ENCODE results near the gene ITPR1. TPM values are rescaled to one million over a fixed set of nuclear protein-coding genes. Genes with fewer than 3 reads are reported as not detected.

ITPR1 gene
- total RNA-seq, 4 donors from 2014 or later: 184 to 305 (median 218) TPM

GRCh38 chr3:4819746-4820145, 326.6 kb downstream of the ITPR1 start:
- WGBS, 2 donors (ENCODE audit: low coverage in 1 of 2): 42 to 75% methylated on average over 2 to 3 of the region's 3 CpGs
- Histone ChIP-seq H3K9me3 (peaks cover 0 to 5% (median 0%) of the 10 kb centered on the region in 3 donors), H3K4me3 (no peak overlapping the region), H3K36me3 (peaks cover 0 to 99% of the 10 kb centered on the region in 2 donors), H3K27me3 (no peaks in the 10 kb centered on the region), H3K4me1 (peaks cover 0 to 11% (median 4%) of the 10 kb centered on the region in 3 donors), H3K27ac (no peak overlapping the region)
- TF ChIP-seq POLR2A (IDR thresholded peaks at IDR 0.05) (no peak), CTCF (IDR thresholded peaks at IDR 0.05) (no peak), EP300 (IDR thresholded peaks at IDR 0.05) (no peak), POLR2AphosphoS5 (IDR thresholded peaks at IDR 0.05) (no peak)
- ATAC-seq: no peak

GRCh38 chr3:4820296-4821121, 327.4 kb downstream of the ITPR1 start:
- Histone ChIP-seq H3K4me1 (peaks cover 0 to 18% (median 12%) of the 10 kb centered on the region in 3 donors), H3K36me3 (peaks cover 0 to 91% of the 10 kb centered on the region in 2 donors), H3K27me3 (no peaks in the 10 kb centered on the region), H3K27ac (peak overlapping the region in 3 of 4 donors; percentile 12 to 59 (median 29)), H3K4me3 (no peak overlapping the region), H3K9me3 (peaks cover 0 to 5% (median 0%) of the 10 kb centered on the region in 3 donors)
- WGBS, 2 donors (ENCODE audit: low coverage in 1 of 2): 90% methylated on average over 10 to 13 of the region's 17 CpGs
- ATAC-seq: no peak
- TF ChIP-seq CTCF (IDR thresholded peaks at IDR 0.05) (no peak), POLR2AphosphoS5 (IDR thresholded peaks at IDR 0.05) (no peak), EP300 (IDR thresholded peaks at IDR 0.05) (no peak), POLR2A (IDR thresholded peaks at IDR 0.05) (no peak)

GRCh38 chr3:4821338-4821737, 328.2 kb downstream of the ITPR1 start:
- 86 to 100% methylated on average over 1 of the region's 2 CpGs for WGBS, 2 donors (ENCODE audit: low coverage in 1 of 2)
- H3K27ac ChIP-seq: peak overlapping the region in 3 of 4 donors; percentile 12 to 59 (median 29)
- peaks cover 0 to 27% (median 20%) of the 10 kb centered on the region in 3 donors for H3K4me1 ChIP-seq
- no peak for ATAC-seq
- no peak overlapping the region for H3K4me3 ChIP-seq
- TF ChIP-seq POLR2AphosphoS5 (IDR thresholded peaks at IDR 0.05) (peak; percentile 14), POLR2A (IDR thresholded peaks at IDR 0.05) (no peak)
- peaks cover 0 to 3% (median 0%) of the 10 kb centered on the region in 3 donors for H3K9me3 ChIP-seq
- no peaks in the 10 kb centered on the region for H3K27me3 ChIP-seq
- peaks cover 0 to 83% of the 10 kb centered on the region in 2 donors for H3K36me3 ChIP-seq

GRCh38 chr3:4821975-4822374, 328.8 kb downstream of the ITPR1 start:
- ATAC-seq: no peak
- 70% methylated on average over 6 of the region's 11 CpGs; no CpG with 5 or more reads in 1 of the 2 donors for WGBS, 2 donors (ENCODE audit: low coverage in 1 of 2)
- peaks cover 0 to 77% of the 10 kb centered on the region in 2 donors for H3K36me3 ChIP-seq
- TF ChIP-seq POLR2AphosphoS5 (IDR thresholded peaks at IDR 0.05) (no peak), CTCF (IDR thresholded peaks at IDR 0.05) (no peak), POLR2A (IDR thresholded peaks at IDR 0.05) (no peak), EP300 (IDR thresholded peaks at IDR 0.05) (no peak)
- H3K27me3 ChIP-seq: no peaks in the 10 kb centered on the region
- peaks cover 0 to 33% (median 26%) of the 10 kb centered on the region in 3 donors for H3K4me1 ChIP-seq
- H3K4me3 ChIP-seq: no peak overlapping the region
- H3K9me3 ChIP-seq: no peaks in the 10 kb centered on the region
- peak overlapping the region in 3 of 4 donors; percentile 1 to 59 (median 29) for H3K27ac ChIP-seq

GRCh38 chr3:4822568-4822967, 329.4 kb downstream of the ITPR1 start:
- WGBS, 2 donors (ENCODE audit: low coverage in 1 of 2): 89 to 100% methylated on average over 1 of the region's 6 CpGs
- Histone ChIP-seq H3K36me3 (peaks cover 0 to 71% of the 10 kb centered on the region in 2 donors), H3K9me3 (no peaks in the 10 kb centered on the region)

More at GRCh38 chr3:4822568-4822967, 329.4 kb downstream of the ITPR1 start:
- TF ChIP-seq EP300 (IDR thresholded peaks at IDR 0.05): no peak
- no peak for TF ChIP-seq CTCF (IDR thresholded peaks at IDR 0.05)
- TF ChIP-seq POLR2A (IDR thresholded peaks at IDR 0.05): no peak
- TF ChIP-seq POLR2AphosphoS5 (IDR thresholded peaks at IDR 0.05): no peak
- Histone ChIP-seq H3K27ac (peak overlapping the region in 3 of 4 donors; percentile 1 to 59 (median 29)), H3K4me3 (no peak overlapping the region), H3K4me1 (peaks cover 0 to 39% (median 29%) of the 10 kb centered on the region in 3 donors), H3K27me3 (no peaks in the 10 kb centered on the region)
- ATAC-seq: no peak

Data from gastroesophageal sphincter (tissue), 4 donors.